OCI-M2 (cell line): ENCODE measurements around the gene VLDLR.
"Not testable (repeated sequence)": the region's sequence is repeated elsewhere in the genome, so short reads cannot be mapped to it uniquely, and the experiment has no call there.

Experiments used
- DNase-seq: peaks from one replicate; lab custom pipeline; 2025; ENCODE audit not compliant: unreplicated experiment; lab: John Stamatoyannopoulos, UW

VLDLR gene

GRCh38 chr9:2707256-2707655 lies 85.7 kb downstream of the VLDLR start:
- DNase-seq: not testable (repeated sequence)
